Fibroblast of skin of right biceps (primary cell): Measurements from ENCODE around the gene MPZL2.
A peak's percentile ranks its signal among the peaks of the same experiment; 100 is the strongest.
"Not testable (repeated sequence)": the region's sequence is repeated elsewhere in the genome, so short reads cannot be mapped to it uniquely, and the experiment has no call there.

ENCODE experiments used
- DNase-seq: peaks from one replicate; pipeline ENCODE4 v3.0.0-alpha.2; 2013

Gene MPZL2

DNA sequence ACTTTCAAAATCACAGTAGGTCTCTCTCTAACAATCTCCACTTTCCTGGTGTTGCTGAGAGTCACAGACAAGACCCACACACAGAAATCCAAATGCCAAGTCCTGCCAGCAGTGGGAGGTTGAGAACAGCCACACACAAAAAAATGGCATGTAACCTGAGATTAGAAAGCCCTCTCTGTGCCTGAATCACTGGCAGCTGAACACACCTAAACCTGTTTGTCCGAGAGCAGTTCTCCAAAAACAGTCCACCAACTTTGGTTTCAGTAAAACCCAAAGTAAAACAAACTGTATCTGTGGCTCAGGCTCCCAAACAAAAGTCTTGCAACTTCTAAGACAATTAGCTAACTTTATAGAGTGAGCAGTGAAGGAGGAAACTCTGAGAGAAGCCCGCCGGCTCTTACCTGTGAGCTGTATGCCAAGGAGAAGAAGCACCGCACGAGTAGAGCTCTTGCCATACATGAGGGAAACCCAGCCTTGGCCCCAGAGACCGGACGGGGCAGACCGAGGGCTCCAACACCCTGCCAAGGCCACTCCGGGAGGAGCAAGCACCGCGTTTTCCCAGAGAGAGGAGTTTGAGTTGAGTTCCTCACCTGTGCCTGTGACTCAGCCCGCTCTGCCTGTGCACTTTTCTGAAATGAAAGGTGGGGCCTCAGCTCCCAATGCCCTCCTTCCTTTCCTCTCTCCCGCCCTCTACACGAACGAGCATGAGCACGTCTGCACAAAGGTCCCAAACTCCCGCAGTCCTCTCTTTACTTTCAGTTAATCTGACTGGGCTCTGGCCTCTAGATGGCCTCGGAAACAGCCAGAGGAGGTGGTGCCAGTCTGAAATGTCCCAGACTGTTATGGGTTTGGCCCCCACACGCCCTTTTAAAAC lies at the start of gene MPZL2:
Gene MPZL2, minus strand, starts transcription at position 603 of the 874 bp plus-strand sequence. Its CDS starts 144 bp downstream, at position 459.
- DNase-seq: no peak

DNA sequence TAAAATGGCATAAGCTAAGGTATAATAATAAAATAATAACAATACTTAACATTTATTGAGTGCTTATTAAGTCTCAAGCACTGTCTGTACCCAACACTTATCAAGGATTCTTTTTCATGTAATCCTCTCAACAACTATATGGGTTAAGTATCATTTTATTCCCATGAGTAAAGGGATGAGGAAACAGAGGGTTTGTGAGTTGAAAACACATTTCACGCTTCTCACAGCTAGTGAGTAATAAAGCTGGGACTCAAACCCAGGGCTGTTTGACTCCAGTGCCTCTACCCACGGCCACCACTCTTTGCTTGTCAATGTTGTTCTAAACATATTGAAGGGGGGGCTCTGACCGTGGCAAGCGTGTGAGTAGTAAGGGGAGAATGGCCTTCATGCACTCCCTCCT lies 49.1 kb upstream of the MPZL2 start:
- DNase-seq: peak; percentile 11

DNA sequence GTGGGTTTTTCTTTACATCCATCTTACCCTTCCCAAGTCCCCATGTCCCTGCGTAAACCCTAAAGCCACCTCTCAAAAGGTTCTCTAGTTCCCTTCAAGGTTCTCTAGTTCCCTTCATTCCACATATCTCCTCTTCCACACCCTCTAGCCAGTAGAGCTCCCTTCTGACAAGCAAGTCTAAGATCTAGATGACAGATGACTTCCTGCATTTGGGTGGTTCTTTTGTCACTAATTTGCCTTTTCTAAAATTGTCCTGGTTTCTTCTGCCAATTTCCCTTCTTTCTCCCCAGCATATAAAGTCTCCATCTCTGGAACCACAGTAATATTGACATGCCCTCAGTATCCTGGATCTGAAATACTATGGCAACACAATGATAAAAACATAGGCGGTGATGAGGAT lies 48.2 kb upstream of the MPZL2 start:
- no peak for DNase-seq

DNA sequence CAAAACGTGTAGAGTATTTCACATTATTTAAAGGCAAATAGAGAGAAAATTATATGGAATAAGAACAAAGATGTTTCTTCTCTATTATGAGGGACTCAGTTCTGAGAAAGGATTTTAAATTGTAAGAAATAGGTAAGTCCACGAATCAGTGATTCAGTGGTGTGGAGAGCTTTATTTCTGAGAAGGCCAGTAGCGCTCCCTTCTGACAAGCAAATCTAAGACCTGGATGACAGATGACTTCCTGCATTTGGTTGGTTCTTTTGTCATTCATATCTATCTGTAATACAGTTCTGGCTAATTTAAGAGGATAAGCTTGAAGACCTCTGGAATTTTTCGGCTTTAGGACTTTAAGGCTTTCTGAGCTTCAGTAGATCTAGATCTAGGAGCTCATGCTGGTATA lies 47.4 kb upstream of the MPZL2 start:
- DNase-seq: no peak

DNA sequence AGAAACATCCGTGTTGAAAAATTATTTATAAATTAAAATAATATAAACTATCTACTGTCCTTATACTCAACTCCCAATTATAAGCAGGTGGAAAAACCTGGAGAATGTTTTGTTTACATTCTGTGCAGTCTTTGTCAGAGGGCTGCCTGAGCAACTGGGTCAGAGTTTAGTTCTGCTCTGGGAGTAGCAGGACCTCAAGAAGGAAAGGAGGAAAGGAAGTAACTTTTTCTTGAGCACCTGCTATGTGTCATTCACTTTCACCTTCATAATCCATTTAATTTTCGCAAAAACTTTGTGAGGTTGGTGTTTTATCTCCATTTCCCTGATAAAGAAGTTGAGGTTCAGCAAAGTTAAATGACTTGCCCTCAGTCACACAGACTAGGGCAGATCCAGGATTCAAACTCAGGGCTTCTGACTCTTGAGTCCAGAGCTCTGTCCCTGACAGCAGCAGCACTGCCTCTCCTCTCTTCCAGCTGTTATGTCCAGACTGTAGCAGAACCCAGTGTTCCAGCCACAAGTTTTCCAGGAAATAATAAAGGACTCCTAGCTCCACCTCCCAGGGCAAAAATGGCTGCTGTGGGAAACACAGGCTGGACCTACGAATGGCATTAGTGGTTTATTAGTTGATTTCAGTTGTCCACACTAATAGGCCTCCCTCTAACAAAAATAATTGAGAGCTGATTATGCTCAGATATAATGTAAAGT lies 46.8 kb upstream of the MPZL2 start:
- no peak for DNase-seq

DNA sequence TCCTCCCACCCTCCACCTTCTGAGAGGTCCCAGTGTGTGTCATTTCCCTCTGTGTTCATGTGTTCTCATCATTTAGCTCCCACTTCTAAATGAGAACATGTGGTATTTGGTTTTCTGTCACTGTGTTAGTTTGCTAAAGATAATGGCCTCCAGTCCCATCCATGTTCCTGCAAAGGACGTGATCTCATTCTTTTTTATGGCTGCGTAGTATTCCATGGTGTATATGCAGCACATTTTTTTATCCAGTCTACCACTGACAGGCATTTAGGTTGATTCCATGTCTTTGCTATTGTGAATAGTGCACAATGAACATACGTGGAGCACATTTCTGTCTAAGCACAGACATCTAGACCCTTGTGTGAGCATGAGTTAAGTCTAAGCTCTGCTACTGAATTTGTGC lies 46.2 kb upstream of the MPZL2 start:
- DNase-seq: no peak

DNA sequence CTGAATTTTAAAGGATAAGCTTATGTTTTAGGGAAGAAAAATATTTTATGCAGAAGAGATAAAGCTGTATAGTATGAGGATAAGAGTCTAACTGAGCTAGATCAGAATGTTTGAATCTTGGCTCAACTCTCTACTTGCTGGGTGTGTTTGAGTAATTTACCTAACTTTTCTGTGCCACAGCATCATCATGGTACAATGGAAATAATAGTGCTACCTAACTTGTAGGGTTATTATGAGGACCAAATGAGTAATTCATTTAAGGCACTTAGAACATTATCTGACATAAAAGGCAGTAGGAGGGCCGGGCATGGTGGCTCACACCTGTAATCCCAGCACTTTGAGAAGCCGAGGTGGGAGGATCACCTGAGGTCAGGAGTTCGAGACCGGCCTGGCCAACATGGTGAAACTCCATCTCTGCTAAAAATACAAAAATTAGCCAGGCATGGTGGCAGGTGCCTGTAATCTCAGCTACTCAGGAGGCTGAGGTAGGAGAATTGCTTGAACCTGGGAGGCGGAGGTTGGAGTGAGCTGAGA lies 45.0 kb upstream of the MPZL2 start:
- DNase-seq: not testable (repeated sequence)

DNA sequence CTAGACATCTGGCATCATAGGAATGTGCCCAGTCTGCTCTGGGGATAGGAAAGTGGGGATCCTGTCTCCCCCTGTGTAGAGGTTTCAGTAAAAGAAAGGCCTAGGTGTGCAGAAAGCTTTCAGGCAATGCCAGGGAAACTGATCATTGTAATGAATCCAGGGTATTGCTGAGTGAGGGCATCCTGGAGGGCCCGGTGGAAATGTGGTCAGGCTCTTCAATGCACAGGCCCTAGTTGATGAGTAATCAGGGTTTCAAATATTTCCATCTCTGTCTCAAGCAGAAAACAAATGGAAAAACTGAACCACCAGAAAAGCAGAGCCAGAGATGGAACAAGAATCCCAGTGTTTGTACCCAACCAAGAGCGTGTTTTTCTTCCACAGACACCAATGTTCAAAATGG lies 42.5 kb upstream of the MPZL2 start:
- no peak for DNase-seq

DNA sequence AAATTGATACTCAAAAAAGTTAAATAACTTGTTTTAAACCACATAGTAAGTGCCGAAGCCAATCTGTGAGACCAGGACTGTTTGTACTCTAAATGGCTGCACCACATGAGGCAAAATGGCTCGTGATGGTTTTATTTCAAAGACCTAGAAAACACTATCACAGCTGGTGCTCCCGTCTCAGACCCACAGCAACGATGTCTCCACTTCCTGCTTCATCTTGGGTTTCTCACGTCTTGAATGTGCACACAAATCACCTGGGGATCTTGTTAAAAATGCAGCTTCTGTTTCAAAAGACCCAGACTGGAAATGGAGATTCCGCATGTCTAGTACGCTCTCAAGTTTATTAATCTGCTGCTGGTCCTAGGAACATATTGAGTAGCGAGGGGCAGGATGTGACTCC lies 41.6 kb upstream of the MPZL2 start:
- DNase-seq: no peak

DNA sequence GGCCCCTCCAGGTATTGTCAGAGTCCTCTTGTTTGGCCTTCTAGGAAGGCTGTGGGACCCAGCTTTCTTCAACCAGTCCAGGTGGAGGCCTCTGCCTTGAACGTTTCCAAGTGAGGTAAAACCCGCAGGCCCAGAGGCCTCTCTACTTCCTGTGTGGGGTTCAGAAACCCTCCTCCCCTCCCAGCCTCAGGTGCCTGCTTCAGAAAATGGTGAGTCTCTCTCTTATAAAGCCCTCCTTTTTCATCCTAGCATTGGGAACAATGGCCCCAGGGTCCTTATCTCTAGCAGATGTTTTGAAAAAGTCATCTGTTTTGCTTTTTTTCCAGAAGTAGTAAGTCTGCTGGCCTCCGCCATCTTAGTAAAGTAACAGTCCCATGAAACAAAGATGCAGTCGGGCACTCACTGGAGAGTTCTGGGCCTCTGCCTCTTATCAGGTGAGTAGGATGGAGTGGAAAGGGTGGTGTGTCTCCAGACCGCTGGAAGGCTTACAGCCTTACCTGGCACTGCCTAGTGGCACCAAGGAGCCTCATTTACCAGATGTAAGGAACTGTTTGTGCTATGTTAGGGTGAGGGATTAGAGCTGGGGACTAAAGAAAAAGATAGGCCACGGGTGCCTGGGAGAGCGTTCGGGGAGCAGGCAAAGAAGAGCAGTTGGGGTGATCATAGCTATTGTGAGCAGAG lies 40.6 kb upstream of the MPZL2 start, which contains the start of gene CD3E:
Gene CD3E, plus strand, starts transcription at position 163 of the 681 bp plus-strand sequence. Its CDS starts 223 bp downstream, at position 386.
- DNase-seq: no peak

DNA sequence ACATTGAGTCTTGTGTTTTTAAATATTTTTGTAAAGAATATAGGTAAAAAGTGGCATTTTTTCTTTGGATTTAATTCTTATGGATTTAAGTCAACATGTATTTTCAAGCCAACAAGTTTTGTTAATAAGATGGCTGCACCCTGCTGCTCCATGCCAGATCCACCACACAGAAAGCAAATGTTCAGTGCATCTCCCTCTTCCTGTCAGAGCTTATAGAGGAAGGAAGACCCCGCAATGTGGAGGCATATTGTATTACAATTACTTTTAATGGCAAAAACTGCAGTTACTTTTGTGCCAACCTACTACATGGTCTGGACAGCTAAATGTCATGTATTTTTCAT lies 40.1 kb upstream of the MPZL2 start:
- DNase-seq: no peak

DNA sequence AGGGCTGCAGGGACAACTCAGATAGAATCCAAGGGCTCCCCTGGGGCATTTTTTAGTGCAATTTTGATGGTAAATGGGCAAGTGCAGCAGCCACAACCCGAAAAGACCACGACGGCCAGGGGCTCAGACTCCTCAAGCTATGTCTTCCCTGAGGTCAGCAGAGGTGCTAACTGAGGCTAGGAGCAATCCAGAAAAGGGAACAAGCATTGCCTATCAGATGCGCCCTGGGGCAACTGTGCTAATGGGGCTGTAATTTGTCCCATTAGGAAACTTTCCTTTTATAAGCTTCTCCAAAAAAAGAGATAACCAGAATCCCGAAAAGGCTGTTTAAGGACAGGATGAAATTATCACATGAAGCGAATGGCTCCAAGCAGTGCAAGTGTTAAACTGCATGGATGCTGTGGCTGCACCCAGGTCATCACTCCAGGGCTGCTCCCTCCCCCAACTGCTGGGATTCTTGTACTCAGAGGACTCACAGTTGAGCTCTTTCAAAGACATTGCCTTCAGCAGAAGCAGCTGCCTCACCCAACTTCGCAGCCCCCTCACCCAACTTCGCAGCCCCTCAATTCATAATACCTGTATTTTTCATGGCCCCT lies 37.6 kb upstream of the MPZL2 start:
- DNase-seq: no peak

DNA sequence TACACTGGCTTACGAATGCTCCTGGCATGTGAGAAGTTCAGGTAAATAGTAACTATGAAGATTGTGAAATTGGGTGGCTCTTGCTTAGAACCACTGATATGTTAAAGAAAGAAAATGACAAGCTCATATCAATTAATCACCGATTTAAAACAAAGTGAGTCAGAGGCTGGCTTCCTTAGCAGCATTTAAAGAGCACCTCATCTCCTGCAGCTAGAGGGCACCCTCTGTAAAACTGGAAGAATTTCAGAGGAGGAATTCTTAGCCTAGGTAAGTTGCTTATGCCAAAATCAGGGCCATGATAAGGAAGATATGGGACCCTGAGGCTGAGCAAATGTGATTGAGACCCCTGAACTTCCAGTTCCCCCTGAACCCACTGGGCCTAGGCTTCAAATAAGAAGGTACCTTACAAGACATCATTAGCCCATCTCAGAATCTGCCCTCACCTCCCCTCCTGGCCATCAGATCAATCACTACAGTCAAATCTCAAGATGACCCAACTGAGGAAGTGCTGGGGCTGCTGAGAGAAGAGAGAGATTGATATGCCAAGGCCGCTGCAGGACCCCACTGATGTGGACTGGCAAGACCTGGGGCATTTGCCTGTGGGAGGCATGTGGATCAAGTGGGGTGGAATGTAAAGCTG lies 31.8 kb upstream of the MPZL2 start:
- DNase-seq: peak; percentile 26

DNA sequence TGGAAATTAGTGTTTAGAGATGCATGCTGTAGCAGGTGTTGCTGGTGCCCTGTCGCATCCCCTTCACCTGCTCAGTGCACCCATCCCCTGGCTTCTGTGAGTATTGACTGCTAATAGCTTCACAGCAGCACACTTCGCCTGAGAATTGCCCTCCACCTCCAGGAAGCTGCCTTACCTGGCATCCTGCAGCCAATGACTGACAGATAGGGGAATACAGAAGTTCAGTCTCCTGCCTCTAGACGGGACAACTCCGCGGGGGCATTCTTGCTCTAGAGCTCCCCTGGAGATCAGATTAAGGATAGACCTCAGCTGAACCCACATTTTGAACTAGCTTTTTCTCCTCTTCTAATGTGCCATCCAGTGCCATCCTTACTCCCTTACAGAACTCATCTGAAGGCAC lies 31.1 kb upstream of the MPZL2 start:
- DNase-seq: no peak

DNA sequence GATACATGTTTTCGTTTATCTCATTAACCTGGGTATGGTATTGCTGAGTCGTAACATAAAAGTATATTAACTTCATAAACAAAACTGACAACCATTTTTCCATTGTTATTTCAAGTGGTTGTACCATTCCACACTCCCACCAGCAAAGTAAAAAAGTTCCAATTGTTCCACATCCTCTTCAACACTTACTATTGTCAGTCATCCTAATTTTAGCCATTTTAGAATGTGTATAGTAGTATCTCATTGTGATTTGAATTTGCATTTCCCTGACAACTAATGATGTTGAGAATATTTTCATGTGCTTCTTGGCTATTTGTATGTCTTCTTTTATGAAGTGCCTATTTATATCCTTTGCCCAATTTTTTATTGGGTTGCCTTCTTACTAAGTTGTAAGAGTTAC lies 30.0 kb upstream of the MPZL2 start:
- no peak for DNase-seq

DNA sequence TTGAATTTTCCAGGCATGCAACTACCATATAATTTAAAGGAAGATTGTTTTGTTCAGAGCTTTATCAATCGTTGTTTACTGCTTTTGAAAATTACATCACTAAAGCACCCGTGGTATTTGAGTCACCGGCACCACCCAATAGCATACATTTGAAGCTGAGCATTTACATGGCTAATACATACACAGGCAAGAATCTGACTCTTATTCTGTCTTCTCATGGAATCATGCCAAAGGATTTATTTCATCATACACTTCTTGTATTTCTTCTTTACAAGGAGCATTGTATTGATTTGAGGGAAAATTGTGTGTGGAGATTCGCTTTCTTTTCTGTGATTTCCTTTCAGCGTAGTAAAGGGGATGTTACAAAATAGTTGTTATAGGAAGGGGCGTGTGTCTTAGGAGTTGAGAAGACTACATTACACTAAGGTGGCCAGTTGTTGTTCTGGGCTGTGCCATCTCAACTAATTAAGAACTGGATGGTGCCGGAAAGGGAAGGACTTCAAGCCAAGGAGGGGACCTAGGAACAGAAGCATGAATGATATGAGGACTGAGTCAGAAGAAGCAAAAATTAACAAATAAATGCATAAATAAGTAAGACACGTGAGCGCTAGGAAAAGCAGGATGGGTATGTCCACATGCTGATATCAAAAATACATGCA lies 27.5 kb upstream of the MPZL2 start:
- peak; percentile 23 for DNase-seq

DNA sequence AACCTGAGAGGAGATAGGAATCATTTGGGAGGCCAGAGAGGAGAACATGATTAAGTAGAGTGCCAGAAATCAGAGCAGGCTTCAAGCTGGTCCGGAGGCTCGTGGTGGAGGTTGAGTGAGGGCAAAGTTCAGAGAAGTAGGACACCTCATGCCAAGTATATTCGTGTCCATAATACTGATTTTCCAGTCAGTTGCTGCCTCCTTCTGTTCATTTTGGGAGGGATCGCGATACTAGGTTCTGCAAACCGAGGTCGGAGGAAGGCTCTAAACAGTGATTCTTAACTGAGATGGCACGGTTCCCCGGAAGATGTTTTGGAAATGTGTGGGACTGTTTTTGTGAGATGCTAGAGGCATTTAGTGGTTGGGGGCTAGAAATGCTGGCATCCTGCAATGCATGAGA lies 26.8 kb upstream of the MPZL2 start:
- no peak for DNase-seq

DNA sequence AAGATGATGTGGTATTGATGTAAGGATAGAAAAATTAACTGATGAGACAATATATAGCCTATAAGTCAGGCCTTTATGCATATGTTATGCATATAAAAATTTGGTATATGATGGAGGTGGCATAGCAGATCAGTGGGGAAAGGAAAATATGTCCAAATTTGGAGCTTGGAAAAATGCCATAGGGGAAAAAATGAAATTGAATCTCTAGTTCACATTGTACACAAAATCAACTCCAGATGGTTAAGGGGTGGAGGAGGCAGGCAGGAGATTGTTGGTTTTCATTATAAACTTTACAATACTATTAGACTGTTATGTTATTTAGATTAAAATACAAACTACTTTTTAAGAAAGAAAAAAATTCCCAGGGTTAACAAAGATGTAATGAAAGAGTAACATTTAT lies 25.3 kb upstream of the MPZL2 start:
- no peak for DNase-seq

DNA sequence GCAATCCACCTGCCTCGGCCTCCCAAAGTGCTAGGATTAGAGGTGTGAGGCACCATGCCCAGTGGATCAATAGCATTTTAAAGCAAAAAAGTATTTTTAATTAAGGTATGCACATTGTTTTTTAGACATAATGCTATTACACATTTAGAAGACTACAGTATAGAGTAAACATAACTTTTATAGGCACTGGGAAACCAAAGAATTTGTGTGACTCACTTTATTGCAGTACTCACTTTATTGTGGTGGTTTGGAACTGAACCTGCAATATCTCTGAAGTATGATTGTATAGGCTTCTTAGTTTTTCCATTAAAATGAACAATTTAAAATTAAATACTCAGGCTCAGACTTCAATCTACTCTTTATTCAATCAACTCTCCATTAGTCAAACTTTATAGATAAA lies 22.9 kb upstream of the MPZL2 start:
- DNase-seq: peak; percentile 46

DNA sequence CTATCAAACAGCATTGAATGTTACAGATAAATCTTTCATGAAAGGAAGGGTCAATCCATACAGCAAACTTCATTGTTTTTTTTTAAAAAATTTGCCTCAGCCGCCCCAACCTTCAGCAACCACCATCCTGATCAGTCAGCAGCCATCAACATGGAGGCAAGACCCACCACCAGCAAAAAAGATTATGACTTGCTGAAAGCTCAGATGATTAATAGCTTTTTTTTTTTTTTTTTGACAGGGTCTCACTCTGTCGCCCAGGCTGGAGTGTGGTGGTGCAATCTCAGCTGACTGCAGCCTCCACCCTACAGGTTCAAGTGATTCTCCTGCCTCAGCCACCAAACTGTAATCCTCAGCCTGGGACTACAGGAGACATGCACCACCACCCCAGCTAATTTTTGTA lies 22.4 kb upstream of the MPZL2 start:
- no peak for DNase-seq

DNA sequence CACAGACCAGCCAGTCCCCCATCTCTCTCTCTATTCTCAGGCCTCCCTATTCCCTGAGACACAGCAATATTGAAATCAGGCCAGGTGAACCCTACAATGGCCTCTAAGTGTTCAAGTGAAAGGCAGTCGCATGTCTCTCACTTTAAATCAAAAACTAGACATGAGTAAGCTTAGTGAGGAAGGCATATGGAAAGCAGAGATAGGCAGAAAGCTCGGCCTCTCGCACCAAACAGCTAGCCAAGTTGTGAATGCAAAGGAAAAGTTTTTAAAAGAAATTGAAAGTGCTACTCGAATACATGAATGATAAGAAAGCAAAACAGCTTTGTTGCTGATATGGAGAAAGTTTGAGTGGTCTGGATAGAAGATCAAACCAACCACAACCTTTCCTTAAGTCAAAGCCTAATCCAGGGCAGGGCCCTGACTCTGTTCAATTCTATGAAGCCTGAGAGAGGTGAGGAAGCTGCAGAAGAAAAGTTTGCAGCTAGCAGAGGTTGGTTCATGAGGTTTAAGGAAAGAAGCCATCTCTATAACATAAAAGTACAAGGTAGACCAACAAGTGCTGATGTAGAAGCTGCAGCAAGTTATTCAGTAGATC lies 19.8 kb upstream of the MPZL2 start:
- no peak for DNase-seq
